ENCODE measurements around the gene ATXN1.

ATXN1 gene

DNA sequence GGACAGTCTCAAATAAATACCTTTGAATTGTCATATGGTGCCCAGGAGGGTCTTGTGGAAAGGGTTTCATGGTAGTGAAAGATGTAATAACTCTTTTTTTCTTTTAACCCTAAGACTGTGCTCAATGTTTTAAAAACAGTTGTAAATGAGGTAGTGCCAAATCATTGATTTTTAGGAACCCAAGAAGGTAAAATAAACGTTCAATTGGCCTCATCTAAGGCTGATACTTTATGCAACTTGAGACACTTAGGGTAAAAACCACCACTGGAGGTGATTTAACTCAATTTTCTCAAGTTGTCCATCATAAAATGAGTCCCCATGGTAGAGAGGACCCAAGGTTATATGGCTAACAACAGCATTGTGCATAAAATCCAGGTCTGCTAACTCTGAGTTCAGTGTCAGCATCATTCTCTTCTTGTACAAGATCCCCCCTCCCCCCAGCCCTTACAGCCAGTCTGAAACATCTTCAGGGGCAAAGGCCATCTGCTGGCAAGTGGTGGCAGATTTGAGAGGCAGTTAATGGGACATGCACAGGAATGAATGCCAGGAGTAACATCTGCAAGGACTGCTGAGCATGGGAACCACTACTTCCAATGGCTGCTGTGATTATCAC is 278.5 kb downstream of the ATXN1 start:
- Histone ChIP-seq H4K91ac (ENCODE audit: low read depth, low read length, poor library complexity) (no peak overlapping the region), H3K9ac (ENCODE audit: low read depth, low read length, poor library complexity) (no peak overlapping the region), H2BK120ac (ENCODE audit: low read depth, low read length) (no peak overlapping the region), H3K4me2 (ENCODE audit: insufficient read depth, low read length, poor library complexity, severe bottlenecking) (no peak overlapping the region), H2AK5ac (ENCODE audit: low read depth, low read length) (no peak overlapping the region), H2BK12ac (ENCODE audit: low read length) (no peak overlapping the region), H3K4ac (ENCODE audit: low read length) (no peak overlapping the region), H3K27ac (replicated peaks; ENCODE audit: low read length) (no peak overlapping the region), H2BK15ac (ENCODE audit: low read length) (no peak overlapping the region), H3K79me1 (ENCODE audit: low read depth, low read length) (no peaks in the 10 kb centered on the region), H3K14ac (ENCODE audit: low read length) (no peak overlapping the region), H3K23ac (ENCODE audit: low read depth, low read length, poor library complexity) (no peak overlapping the region), H3K36me3 (replicated peaks in 1 of 2; ENCODE audit: control insufficient read depth in 2 of 2, insufficient read depth in 2 of 2, low read length in 2 of 2) (no peaks in the 10 kb centered on the region), H4K8ac (ENCODE audit: low read depth, low read length) (no peak overlapping the region), H2BK5ac (ENCODE audit: low read length) (no peak overlapping the region), H2AFZ (ENCODE audit: low read length) (no peak overlapping the region), H3K4me1 (ENCODE audit: control insufficient read depth in 2 of 2, insufficient read depth in 1 of 2, low read depth in 1 of 2, low read length in 2 of 2) (peaks cover 0 to 6% of the 10 kb centered on the region in 2 donors), H3K9me3 (replicated peaks in 1 of 2; ENCODE audit: control insufficient read depth in 2 of 2, insufficient read depth in 1 of 2, low read depth in 1 of 2, low read length in 2 of 2) (peaks cover 0 to 3% of the 10 kb centered on the region in 2 donors), H3K18ac (ENCODE audit: low read length) (no peak overlapping the region), H3K4me3 (ENCODE audit: low read length in 2 of 2) (no peak overlapping the region), H3K27me3 (ENCODE audit: control insufficient read depth in 3 of 3, insufficient read depth in 3 of 3, low read depth in 1 of 3, low read length in 3 of 3) (no peaks in the 10 kb centered on the region)
- DNase-seq (ENCODE audit: low spot score): no peak
- no CpG with 5 or more reads among the region's 1 CpG for WGBS, 2 donors (ENCODE audit: extremely low coverage in 2 of 2, insufficient read length in 2 of 2, insufficient replicate concordance in 1 of 2)

DNA sequence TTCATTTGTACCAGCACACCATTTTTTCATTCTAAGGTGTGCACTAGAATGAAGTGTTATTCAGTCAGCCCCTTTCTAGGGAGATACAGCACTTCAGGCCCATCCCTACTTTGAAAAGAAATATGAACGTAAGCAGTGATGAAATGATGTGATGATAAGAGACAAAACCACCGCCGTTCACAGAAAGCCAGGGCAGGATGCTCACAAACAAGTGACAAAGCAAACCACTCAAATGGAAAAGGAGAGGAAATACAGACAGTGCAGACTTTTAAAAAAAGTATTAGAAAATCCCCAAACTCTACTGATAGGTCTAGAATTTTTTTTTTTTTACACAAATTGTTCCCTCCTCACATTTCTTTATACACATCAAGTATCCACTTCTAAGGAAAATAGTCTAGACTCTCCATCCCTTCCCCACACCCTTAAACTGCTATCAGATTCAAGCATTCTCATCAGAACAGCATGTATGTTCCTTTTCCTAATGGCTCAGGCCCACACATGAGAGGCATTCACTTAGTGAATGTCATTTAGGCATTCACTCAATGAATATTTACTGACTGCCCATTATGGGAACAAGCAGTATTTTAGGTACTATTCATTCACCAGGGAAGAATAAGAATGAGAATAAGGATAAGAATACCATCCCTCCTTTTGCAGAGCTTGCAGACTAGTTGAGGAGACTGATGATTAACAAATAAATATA is 279.4 kb downstream of the ATXN1 start:
- no peak overlapping the region for H2BK12ac ChIP-seq (ENCODE audit: low read length)
- DNase-seq (ENCODE audit: low spot score): no peak
- H3K36me3 ChIP-seq (replicated peaks in 1 of 2; ENCODE audit: control insufficient read depth in 2 of 2, insufficient read depth in 2 of 2, low read length in 2 of 2): no peaks in the 10 kb centered on the region
- no peak overlapping the region for H4K91ac ChIP-seq (ENCODE audit: low read depth, low read length, poor library complexity)
- no peak overlapping the region for H3K18ac ChIP-seq (ENCODE audit: low read length)
- no peaks in the 10 kb centered on the region for H3K27me3 ChIP-seq (ENCODE audit: control insufficient read depth in 3 of 3, insufficient read depth in 3 of 3, low read depth in 1 of 3, low read length in 3 of 3)
- H3K9me3 ChIP-seq (replicated peaks in 1 of 2; ENCODE audit: control insufficient read depth in 2 of 2, insufficient read depth in 1 of 2, low read depth in 1 of 2, low read length in 2 of 2): peaks cover 0 to 3% of the 10 kb centered on the region in 2 donors
- no CpG with 5 or more reads among the region's 3 CpGs for WGBS, 2 donors (ENCODE audit: extremely low coverage in 2 of 2, insufficient read length in 2 of 2, insufficient replicate concordance in 1 of 2)
- H3K23ac ChIP-seq (ENCODE audit: low read depth, low read length, poor library complexity): no peak overlapping the region
- no peak overlapping the region for H2BK120ac ChIP-seq (ENCODE audit: low read depth, low read length)
- H3K27ac ChIP-seq (replicated peaks; ENCODE audit: low read length): no peak overlapping the region
- no peak overlapping the region for H3K4me2 ChIP-seq (ENCODE audit: insufficient read depth, low read length, poor library complexity, severe bottlenecking)
- peaks cover 0 to 6% of the 10 kb centered on the region in 2 donors for H3K4me1 ChIP-seq (ENCODE audit: control insufficient read depth in 2 of 2, insufficient read depth in 1 of 2, low read depth in 1 of 2, low read length in 2 of 2)
- no peak overlapping the region for H3K4ac ChIP-seq (ENCODE audit: low read length)
- H4K8ac ChIP-seq (ENCODE audit: low read depth, low read length): no peak overlapping the region
- H3K9ac ChIP-seq (ENCODE audit: low read depth, low read length, poor library complexity): no peak overlapping the region
- H3K79me1 ChIP-seq (ENCODE audit: low read depth, low read length): no peaks in the 10 kb centered on the region
- H2AK5ac ChIP-seq (ENCODE audit: low read depth, low read length): no peak overlapping the region
- no peak overlapping the region for H2BK5ac ChIP-seq (ENCODE audit: low read length)
- H2BK15ac ChIP-seq (ENCODE audit: low read length): no peak overlapping the region
- H2AFZ ChIP-seq (ENCODE audit: low read length): no peak overlapping the region
- H3K14ac ChIP-seq (ENCODE audit: low read length): no peak overlapping the region
- no peak overlapping the region for H3K4me3 ChIP-seq (ENCODE audit: low read length in 2 of 2)

DNA sequence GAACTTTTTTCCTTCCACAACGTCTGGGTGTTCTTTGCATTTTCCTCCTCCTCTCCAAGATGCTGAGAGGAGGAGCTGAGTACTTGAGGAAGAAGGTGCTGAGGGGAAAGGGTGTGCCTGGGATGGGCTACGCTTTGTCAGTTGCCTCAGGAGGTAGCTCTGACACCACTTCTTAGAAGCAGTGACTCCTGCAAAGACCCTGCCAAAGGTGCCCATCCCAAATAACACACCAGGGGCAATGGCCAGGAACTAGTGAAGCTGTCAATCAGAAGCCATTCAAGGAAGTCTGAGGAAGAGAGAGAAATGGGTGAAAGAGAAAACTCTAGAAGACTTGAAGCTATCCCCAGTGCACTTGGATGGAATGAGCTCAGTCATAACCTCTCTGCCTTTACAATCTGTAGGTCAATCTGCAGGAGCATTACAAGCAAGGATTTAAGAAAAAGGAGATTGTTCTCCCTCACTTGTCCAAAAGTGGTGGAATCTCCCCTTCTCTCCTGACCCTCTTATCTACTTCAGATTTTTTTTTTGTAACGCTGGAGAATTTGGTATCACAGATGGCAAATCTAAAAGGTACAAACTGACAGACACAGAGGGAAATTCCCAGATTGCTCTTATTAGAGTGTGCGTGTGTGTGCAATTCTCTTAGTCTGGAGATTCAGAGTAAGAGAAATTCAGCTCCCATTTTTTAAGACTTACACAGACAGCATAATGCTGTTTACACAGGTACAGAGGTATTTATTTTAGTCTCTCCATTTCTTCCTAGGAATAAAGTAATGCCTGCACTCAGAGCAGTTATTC is 280.3 kb downstream of the ATXN1 start:
- no CpG with 5 or more reads among the region's 4 CpGs for WGBS, 2 donors (ENCODE audit: extremely low coverage in 2 of 2, insufficient read length in 2 of 2, insufficient replicate concordance in 1 of 2)

More for the DNA sequence above, 280.3 kb downstream of the ATXN1 start:
- Histone ChIP-seq H2BK12ac (ENCODE audit: low read length) (no peak overlapping the region), H4K91ac (ENCODE audit: low read depth, low read length, poor library complexity) (no peak overlapping the region), H3K4me1 (ENCODE audit: control insufficient read depth in 2 of 2, insufficient read depth in 1 of 2, low read depth in 1 of 2, low read length in 2 of 2) (peaks cover 0 to 6% of the 10 kb centered on the region in 2 donors), H3K27ac (replicated peaks; ENCODE audit: low read length) (no peak overlapping the region), H3K14ac (ENCODE audit: low read length) (no peak overlapping the region), H3K18ac (ENCODE audit: low read length) (no peak overlapping the region), H4K8ac (ENCODE audit: low read depth, low read length) (no peak overlapping the region), H2AK5ac (ENCODE audit: low read depth, low read length) (no peak overlapping the region), H2BK5ac (ENCODE audit: low read length) (no peak overlapping the region), H2BK15ac (ENCODE audit: low read length) (no peak overlapping the region), H3K79me1 (ENCODE audit: low read depth, low read length) (no peaks in the 10 kb centered on the region), H3K23ac (ENCODE audit: low read depth, low read length, poor library complexity) (no peak overlapping the region), H3K4me2 (ENCODE audit: insufficient read depth, low read length, poor library complexity, severe bottlenecking) (no peak overlapping the region), H3K36me3 (replicated peaks in 1 of 2; ENCODE audit: control insufficient read depth in 2 of 2, insufficient read depth in 2 of 2, low read length in 2 of 2) (no peaks in the 10 kb centered on the region), H3K4ac (ENCODE audit: low read length) (no peak overlapping the region), H2BK120ac (ENCODE audit: low read depth, low read length) (no peak overlapping the region), H3K27me3 (ENCODE audit: control insufficient read depth in 3 of 3, insufficient read depth in 3 of 3, low read depth in 1 of 3, low read length in 3 of 3) (no peaks in the 10 kb centered on the region), H3K4me3 (ENCODE audit: low read length in 2 of 2) (no peak overlapping the region), H3K9me3 (replicated peaks in 1 of 2; ENCODE audit: control insufficient read depth in 2 of 2, insufficient read depth in 1 of 2, low read depth in 1 of 2, low read length in 2 of 2) (peaks cover 0 to 3% of the 10 kb centered on the region in 2 donors), H3K9ac (ENCODE audit: low read depth, low read length, poor library complexity) (no peak overlapping the region), H2AFZ (ENCODE audit: low read length) (no peak overlapping the region)
- no peak for DNase-seq (ENCODE audit: low spot score)
